Measurements from ENCODE around the gene GATA5. TPM values are rescaled to one million over a fixed set of nuclear protein-coding genes. Genes with fewer than 3 reads are reported as not detected.

The GATA5 gene
- total RNA-seq, 1 donor from 2014 or later: not detected

DNA sequence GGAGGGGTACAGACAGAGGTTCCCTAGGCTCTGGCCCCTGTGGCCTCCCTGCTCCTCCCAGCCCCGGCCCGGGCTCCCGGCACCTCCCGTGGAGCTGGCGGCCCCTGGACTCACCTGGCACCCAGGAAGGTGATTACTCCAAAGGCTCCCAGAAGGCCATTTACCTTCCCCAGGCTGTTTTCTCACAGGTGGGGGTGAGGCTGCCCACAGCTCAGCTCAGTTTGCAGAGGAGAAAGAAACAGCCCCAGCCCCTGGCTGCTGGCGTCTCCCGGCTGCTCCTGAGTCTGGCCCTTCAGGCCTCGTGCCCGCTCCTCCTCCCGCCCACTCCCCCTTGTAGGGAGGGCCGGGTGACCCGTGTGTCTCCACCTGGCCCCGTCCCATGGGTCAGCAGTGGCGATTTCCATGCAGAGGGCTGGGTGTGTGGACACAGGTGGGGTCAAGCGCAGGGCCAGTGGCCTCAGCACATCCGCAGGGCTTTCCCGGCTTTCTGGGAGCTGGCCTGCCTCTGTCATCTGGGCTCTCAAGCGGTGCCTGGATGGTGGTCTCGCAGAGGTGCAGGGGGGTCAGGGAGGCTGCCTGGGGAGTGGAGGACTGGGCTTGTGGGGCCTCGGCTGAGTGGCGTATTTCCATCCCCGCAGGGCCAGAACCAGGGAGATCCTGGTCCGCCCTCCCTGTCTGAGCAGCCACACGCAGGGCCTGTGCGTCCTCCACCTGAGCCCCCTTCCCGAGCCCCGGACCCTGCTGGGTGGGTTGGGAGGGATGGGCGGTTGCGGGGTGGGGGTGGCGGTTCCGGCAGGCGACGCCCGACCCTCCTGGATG is 20.2 kb upstream of the GATA5 start:
- Histone ChIP-seq H3K27ac (ENCODE audit: low read depth, low read length) (no peak overlapping the region), H3K4me2 (ENCODE audit: low read length) (no peak overlapping the region), H2AFZ (ENCODE audit: low read depth, low read length) (no peak overlapping the region), H3K79me2 (ENCODE audit: insufficient read depth, low read length) (no peaks in the 10 kb centered on the region), H3K4me3 (ENCODE audit: insufficient read depth, low read depth, low read length) (no peak overlapping the region), H4K20me1 (ENCODE audit: insufficient read depth, low read length) (peaks cover 4% of the 10 kb centered on the region), H3K9ac (ENCODE audit: low read length) (no peak overlapping the region), H3K9me3 (ENCODE audit: insufficient read depth, low read depth, low read length) (no peaks in the 10 kb centered on the region), H3K36me3 (ENCODE audit: insufficient read depth, low read length) (no peaks in the 10 kb centered on the region), H3K4me1 (ENCODE audit: insufficient read depth, low read length) (no peaks in the 10 kb centered on the region), H3K27me3 (ENCODE audit: insufficient read depth, low read length) (peaks cover 2% of the 10 kb centered on the region)
- Mint-ChIP-seq H3K27me3 (ENCODE audit: low read depth, unreplicated experiment) (peaks cover 19% of the 10 kb centered on the region), H3K9me3 (ENCODE audit: unreplicated experiment) (peaks cover 4% of the 10 kb centered on the region), H3K4me3 (ENCODE audit: unreplicated experiment) (no peak overlapping the region), H3K36me3 (ENCODE audit: low read depth, unreplicated experiment) (no peaks in the 10 kb centered on the region), H3K27ac (ENCODE audit: unreplicated experiment) (no peak overlapping the region), H3K4me1 (ENCODE audit: low read depth, unreplicated experiment) (no peaks in the 10 kb centered on the region)
- DNase-seq (ENCODE audit: low read depth) (no peak), FAIRE-seq (no peak)
- TF ChIP-seq, protein P1, sequence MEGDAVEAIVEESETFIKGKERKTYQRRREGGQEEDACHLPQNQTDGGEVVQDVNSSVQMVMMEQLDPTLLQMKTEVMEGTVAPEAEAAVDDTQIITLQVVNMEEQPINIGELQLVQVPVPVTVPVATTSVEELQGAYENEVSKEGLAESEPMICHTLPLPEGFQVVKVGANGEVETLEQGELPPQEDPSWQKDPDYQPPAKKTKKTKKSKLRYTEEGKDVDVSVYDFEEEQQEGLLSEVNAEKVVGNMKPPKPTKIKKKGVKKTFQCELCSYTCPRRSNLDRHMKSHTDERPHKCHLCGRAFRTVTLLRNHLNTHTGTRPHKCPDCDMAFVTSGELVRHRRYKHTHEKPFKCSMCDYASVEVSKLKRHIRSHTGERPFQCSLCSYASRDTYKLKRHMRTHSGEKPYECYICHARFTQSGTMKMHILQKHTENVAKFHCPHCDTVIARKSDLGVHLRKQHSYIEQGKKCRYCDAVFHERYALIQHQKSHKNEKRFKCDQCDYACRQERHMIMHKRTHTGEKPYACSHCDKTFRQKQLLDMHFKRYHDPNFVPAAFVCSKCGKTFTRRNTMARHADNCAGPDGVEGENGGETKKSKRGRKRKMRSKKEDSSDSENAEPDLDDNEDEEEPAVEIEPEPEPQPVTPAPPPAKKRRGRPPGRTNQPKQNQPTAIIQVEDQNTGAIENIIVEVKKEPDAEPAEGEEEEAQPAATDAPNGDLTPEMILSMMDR (IDR thresholded peaks at IDR 0.05; ENCODE audit: insufficient read depth, low read depth, low read length): no peak

- Histone ChIP-seq H3K9ac (ENCODE audit: low read length) (no peak overlapping the region), H3K27ac (ENCODE audit: low read depth, low read length) (no peak overlapping the region), H3K79me2 (ENCODE audit: insufficient read depth, low read length) (no peaks in the 10 kb centered on the region), H3K9me3 (ENCODE audit: insufficient read depth, low read depth, low read length) (no peaks in the 10 kb centered on the region), H4K20me1 (ENCODE audit: insufficient read depth, low read length) (no peaks in the 10 kb centered on the region), H3K4me1 (ENCODE audit: insufficient read depth, low read length) (no peaks in the 10 kb centered on the region), H3K4me3 (ENCODE audit: insufficient read depth, low read depth, low read length) (no peak overlapping the region), H2AFZ (ENCODE audit: low read depth, low read length) (no peak overlapping the region), H3K27me3 (ENCODE audit: insufficient read depth, low read length) (peaks cover 3% of the 10 kb centered on the region), H3K4me2 (ENCODE audit: low read length) (no peak overlapping the region), H3K36me3 (ENCODE audit: insufficient read depth, low read length) (no peaks in the 10 kb centered on the region)
- TF ChIP-seq, protein P1 (IDR thresholded peaks at IDR 0.05; ENCODE audit: insufficient read depth, low read depth, low read length): no peak
- TF ChIP-seq EZH2 (IDR thresholded peaks at IDR 0.05; ENCODE audit: insufficient read depth, low read length): no peak
- FAIRE-seq (no peak), DNase-seq (ENCODE audit: low read depth) (no peak)
- Mint-ChIP-seq H3K36me3 (ENCODE audit: low read depth, unreplicated experiment) (no peaks in the 10 kb centered on the region), H3K27me3 (ENCODE audit: low read depth, unreplicated experiment) (peaks cover 22% of the 10 kb centered on the region), H3K27ac (ENCODE audit: unreplicated experiment) (no peak overlapping the region), H3K4me1 (ENCODE audit: low read depth, unreplicated experiment) (no peaks in the 10 kb centered on the region), H3K9me3 (ENCODE audit: unreplicated experiment) (peaks cover 7% of the 10 kb centered on the region), H3K4me3 (ENCODE audit: unreplicated experiment) (no peak overlapping the region)
Observed at GRCh38 chr20:62494980-62495748, 19.4 kb upstream of the GATA5 start.
